COLO829 (cell line): ENCODE results near the gene UNC13C.

Experiments
- DNase-seq: peaks from one replicate; pipeline ENCODE4 v3.0.0; 2012; ENCODE audit warnings: low spot score

The UNC13C gene

DNA sequence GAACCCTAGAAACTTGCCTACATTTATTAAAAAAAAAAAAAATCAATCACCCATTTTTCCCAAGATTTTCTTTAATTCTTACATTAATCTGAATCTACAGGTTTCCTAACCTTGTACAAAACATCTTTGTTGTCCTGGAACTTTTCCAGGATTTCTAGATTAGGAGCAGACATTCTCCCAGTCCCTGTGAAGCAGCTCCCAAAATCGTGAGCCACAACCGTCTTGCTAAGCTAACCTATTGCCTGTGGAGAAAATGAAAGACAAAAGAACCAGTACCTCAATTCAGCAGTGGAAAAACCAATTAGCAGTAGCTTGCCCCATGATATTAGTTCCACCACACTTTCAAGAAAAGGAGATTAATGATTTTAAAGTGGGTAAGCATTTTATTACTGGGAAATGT lies 522.1 kb downstream of the UNC13C start:
- DNase-seq, result no peak

DNA sequence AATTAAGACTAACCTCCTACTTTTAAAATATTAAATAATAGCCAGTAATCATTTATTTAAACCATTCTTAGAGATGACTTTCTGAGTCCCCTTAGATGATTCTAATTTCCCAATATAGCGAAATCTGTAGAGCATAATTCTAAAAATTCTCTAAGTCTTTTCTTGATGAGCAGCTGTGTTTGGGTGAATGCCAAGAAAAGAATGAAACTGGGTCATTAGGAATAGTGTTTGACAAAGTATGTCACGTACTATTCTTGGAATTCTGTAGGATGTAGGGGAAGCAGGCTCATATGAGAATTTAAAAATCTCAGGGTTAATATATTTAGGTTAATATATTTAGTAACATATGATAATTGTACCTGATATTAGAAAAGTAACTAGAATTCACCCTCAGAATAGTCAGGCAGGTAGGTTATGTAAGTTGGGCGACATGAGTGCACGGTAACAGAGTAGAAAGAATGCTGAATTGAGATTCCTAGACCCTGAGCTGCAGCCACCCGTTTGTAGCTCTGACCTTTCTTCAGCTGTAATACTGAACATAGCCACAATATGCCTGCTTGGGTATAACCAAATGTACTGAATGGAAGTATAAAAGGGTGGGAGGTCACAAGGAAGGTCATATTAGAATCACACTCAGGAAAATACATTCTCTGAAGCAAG lies 524.3 kb downstream of the UNC13C start:
- DNase-seq, result no peak

DNA sequence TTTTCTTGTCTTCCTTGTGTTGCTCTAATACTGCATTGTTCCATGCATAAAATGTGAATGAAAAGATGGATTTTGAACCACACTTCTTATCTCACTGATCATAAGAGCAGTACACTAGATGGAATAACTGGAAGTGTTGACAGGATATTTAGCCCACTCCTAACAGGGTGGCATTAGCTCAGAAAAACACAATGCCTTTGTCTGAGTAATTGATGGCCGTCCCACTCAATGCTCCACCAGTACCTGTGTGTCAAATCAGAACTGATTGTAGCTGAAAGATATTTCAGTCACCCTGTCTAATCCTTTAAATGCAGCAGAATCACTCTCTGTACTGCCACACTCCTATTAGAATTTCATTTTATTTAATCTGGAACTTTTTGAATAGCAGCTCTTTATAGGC lies 526.5 kb downstream of the UNC13C start:
- DNase-seq, result no peak

DNA sequence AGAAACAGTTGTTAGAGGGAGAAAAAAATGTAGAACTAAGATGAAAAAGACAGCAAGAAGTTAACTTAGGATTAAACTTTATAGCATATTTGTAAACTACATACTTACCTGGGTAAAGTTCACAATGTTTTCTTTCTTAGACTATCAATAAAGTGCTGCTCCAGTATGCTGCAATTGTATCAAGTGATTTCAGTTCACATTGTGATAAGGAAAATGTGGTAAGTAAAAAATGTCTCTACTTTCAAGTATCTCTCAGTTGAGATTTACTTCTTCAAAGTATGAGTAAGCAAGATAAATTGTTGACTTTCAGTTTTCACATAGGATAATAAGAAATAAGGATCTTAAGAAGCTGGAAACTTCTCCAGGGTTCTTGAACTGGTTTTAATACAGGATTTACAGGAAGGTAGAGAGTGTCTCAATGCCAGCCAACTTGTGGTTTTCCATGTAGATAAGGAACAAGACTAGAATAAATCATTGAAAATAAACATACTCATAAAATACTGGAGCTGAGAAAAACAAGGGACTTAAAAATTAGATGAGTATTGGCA lies 528.8 kb downstream of the UNC13C start:
- DNase-seq, result no peak

DNA sequence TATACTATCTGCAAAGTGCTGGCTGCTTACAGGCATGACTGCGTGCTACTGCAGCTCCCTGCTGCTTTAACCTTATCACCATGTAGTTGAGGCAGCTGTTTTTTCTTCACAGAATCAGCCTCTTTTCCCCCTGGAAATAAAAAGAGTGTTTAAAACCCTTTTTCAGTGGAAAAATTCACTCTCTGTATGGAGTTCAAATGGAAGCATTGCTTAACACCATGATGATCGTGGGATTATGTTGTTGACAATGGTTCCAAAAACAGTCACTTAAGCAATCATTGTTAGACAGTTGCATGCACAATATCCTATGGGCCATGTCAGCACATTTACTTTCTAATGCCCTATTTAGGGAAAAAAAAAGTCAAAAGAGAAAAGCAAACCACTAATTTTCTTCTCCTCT lies 536.4 kb downstream of the UNC13C start:
- no peak for DNase-seq

DNA sequence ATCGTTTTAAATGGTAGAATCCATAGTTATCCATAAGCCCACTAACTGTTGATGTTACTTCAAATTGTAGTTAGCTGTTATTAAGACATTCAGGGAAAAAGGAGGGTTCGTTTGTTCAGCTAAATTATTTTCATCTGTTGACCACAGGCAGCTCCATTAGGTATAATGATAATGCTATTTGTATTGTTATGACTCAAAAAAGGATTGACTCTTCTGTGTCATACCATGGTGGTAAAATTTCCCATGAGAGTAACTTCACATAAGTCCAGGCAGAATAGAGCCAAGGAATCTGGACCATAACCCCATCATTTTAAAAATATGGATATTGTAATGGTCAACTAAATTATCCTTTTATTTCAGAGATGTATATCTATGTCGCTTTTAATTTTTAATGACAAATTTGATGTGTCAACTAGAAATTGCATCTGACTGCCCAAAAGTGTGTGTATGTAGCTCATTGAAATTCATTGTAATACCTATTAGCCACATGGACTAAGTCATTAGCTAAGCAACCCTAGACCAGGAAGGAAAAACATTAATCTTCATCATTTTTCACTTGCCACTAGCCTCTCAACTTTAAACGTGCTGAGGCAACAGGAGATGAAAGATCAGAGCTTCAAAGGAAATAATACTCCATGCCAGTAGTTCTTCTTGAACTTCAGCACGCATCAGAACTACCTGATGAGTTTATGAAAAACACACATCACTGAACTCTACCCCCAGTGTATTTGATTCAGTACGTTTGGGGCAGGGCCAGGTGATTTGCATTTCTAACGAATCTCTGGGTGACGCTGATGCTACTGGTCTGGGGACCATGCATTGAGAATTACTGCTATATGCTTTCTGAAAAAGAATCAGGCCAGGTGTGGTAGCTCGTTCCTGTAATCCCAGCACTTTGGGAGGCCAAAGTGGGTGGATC lies 537.7 kb downstream of the UNC13C start:
- DNase-seq, result no peak

DNA sequence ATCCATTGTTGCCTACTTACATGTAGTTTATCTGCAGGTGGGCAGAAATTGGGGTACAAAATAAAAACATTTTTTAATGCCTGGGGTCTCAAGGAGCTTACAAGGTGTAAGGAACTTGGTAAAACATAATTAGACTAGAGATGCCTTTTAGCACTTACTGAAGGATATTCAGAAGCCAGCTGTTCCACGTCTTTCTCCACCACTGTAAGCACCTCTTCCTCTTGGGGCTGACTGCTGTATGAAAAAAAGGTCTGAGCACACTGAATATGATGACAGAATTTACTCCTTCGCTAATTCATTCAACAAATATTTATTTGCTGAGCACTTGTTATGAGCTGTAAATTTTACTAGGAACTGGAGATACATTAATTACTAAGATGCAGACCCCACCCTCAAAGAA lies 539.1 kb downstream of the UNC13C start:
- no peak for DNase-seq

DNA sequence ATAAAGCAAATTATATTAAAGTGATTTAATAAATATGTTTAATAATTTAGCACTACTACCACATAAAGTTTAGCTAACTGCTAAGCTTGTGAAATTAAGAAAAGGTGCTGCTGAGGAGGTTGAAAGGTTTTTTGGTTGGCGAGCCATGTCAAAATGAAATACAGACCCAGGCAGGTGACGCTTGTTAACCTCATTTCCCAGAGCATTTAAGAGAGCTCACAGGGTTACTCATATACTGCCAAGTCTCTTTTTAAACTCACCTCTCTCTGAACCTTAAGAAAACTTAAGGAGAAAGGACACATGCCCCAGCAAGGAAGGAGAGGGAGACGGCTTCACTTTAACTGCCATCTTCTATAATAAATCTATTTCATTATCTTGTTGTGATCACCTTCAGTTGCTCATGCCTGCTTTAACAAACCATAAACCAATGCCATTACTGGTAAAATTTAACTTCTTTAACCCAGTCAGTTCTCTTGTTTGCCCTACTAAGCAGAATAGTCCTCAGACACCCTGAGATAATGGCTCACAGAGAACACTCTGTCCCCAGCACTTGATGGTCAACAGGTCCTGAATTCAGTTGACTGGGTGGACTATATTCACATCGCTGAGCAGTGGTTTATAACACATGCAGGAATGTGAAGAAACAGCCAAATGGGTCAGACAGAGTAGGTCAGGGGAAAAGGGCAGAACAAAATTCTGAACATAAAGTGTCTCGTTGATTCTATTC lies 540.1 kb downstream of the UNC13C start:
- no peak for DNase-seq

DNA sequence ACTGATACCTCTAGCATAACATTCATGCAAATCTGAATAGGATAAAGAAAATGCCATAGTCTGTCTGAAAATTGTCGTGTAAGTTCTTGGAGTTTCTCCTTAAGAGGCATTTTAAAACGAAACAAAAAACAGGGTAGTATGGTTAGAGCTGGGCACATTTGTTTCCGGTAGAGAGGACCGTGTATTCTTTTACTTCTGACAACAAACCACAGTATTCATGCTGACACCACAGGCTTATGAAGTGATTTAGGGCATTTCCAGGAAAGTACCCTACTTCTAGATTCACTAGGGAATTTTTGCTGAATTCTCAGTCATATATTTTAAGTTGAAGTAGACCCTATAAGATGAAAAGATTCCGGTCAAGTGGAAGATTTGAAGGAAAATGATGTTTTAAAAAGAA lies 541.3 kb downstream of the UNC13C start:
- no peak for DNase-seq

DNA sequence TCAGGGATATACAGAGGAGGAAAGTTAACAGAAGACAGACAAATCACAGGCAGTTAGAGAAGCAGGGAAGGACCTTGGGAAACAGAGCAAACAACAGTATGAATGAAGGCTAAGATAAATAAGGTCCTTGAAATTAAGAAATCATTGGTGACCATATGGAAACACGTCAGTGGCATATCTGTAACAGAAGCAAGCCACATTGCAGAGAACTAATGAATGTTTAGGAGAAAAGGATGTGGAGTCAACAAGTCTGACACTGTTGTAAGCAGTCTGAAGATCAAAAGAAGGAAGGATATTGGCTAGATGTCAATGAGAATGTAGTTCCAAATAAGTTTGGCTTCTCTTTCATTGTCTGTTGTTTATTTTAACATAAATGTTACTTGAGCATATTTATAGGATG lies 542.4 kb downstream of the UNC13C start:
- no peak for DNase-seq

DNA sequence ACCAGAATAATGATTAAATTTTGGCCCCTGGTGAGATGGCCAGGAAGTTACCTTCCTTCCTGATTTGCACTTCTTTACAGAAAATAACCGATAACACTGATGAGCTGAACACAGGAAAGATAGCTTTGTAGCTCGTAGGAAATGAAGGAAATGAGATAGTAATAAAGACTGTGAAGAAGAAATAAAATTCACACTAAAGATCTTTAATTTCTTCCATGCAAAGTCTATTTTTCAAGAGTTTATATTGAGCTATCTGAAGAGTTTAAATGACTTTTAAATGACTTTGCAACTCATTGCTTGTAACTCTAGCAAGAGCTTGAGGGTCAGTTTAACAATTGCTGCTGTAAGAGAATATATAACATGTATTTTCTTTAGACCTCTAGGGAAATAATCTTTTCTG lies 543.0 kb downstream of the UNC13C start:
- DNase-seq, result no peak

DNA sequence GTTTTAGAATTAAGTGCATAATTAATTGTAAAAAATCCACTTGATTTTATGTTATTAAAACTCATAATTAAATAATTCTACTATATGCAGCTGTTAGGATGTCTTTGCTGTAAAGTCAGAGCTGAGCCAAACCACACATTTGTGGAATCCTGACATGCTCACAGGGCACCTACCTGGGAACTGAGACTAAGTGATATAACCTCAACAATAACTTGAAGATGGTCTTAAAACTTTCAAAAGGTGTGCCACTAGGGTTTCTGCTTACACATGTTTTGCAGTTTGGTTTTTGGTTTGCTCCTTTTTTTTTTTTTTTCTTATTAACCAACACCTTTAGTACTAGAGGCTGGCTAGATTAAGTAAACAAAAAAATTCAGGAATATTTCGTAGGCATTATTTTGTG lies 549.8 kb downstream of the UNC13C start:
- no peak for DNase-seq

DNA sequence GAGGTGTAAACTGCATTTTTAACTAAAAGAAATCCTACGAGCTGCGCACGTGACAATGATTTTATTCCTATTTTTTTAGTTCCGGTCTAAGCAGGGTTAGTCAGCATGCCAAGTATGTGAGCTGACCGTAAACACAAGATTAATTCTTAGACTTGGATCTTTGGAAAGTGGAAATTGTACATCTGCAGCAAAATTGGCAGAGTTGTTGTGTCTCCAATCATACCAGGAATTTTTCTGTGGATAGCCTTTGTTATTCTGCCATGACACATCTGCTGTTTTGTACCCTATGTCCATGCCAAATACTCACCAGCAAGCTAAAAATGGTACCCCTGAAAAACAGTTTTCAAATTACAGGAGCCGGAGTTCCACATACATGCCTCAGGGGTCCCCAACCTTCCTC lies 562.5 kb downstream of the UNC13C start:
- peak; percentile 1 for DNase-seq

DNA sequence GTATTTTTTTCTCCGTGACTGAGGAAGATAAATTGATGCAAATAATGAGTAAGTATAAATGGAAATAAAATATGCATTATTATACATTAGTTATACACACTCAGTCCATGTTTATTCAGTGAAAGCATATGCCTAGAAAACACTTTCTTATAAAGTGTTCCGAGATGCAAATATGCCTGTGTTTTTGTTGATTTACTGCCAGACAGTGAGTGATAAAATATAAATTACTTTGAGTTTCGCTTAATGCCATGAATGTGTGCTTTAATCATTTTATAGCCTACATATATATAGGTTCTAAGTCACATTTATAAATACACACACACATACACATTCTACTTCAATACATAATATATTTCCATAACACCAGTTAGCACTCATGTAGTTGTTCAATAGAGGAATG lies 569.2 kb downstream of the UNC13C start:
- DNase-seq, result no peak

DNA sequence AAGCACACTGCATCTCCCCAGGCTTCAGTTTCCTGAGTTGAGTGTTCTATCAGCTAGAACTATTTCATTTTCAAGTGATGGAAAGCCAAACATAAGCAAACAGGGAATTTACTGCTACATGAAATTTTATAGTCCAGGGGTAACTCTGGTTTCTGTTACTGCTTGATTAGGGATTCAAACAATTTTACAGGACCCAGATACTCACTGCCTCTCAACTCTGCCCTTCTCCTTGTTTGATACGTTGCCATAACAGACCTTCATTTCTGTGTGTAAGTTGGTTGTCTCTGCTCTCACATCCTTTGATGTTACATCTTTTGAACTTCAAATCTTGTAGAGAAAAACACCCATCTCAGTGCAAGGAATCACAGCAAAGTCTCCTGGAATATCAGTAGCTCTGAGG lies 572.7 kb downstream of the UNC13C start:
- DNase-seq, result no peak

DNA sequence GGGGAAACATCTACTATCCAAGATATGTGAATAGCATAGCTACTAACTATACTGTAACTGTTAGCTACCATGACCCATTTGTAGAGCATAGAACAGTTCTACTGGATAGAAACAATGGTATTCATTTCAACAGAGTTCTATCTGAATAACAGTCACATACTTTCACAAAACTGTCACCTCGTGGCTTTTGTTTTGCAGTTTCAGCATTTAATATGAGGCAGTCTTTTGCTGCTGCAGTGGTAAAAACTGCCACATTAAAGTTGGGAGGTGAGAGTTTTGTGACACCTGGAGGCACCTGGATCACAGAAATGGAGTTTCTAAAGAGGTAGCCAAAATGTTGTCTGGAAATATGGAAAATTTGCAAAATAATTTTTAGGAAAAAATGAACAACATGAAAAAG lies 578.0 kb downstream of the UNC13C start:
- DNase-seq, result no peak

DNA sequence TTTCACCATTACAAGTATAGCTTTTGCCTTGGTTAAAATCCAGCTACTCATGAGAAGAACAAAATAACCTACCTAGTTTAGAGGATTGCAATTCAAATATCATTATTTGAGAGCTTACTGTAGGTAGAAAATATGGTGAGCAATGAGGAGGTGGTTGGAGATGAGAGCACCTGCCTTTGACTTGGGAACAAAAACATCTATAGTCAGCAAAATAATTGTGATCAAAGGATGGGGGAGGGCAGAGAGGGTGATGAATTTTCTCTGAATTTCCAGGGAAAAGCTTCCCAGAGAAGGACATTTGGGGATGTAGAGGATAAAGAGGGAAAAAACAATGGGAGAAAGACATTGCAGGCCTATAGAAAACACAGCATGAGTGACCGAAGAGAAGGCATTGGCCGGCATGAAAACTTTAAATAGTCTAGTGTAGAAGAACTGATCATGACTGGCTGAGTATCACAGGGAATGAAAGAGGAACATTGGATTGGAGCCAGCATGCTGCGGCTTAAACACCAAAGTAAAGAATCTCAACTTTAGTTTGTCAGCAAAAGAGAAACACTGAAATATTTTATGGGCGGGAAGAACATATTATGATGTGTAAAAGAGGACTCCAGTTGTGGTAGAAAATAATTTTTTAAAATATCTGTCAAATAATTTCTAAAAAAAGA lies 581.3 kb downstream of the UNC13C start:
- no peak for DNase-seq

DNA sequence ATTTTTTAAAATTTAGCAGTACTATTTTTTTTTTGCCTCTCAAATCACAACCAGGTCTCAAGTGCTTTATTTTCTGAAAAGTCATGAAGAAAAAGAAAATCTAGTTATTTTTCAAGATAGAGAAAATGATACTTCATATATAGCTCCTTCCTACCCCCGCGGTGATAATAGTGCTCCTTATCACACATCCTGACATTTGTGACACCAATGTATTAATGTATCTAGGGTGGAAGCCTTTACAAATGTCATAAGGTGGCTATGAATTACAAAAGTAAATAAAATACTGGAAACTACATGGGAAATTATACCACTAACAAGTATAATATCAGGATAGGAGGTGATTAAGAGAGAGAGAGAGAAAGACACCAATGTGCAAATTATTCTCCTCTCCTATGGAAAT lies 582.2 kb downstream of the UNC13C start:
- no peak for DNase-seq

DNA sequence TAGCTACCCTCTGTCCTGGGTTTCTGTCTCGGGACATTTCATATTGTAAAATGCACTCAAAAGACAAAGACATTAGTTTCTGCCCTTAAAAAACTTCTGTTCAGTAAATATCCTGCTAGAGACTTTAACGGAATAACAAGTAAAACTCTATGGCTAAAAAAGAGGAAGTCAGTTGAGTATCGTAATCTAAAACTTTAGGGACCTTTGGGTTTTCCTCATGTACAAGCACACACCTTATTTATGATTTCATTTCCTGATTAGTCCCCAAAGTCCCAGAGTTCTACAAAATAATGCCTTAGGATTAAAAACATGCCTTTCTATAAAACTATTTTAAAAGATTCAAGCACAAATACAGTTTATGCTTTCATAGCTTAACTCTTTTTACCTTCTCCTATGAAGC lies 585.9 kb downstream of the UNC13C start:
- no peak for DNase-seq

DNA sequence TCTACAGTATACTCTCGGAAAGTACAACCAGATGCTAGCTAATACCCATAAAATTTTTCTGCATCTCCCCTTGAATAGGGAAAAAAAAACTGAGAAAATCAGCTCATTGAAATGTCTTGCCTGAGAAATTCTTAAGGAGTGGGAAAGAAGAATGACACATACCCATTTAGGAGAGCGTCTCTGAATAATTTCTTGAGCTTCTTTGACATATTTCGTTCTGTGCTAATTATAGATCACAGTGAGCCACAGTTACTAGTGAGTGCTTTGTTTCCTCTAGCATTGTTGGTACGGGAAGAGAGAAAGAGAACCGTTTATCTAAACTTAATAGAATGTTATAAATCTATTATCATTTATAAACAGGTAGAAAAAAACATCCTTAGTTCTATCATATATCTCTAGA lies 588.4 kb downstream of the UNC13C start:
- no peak for DNase-seq

DNA sequence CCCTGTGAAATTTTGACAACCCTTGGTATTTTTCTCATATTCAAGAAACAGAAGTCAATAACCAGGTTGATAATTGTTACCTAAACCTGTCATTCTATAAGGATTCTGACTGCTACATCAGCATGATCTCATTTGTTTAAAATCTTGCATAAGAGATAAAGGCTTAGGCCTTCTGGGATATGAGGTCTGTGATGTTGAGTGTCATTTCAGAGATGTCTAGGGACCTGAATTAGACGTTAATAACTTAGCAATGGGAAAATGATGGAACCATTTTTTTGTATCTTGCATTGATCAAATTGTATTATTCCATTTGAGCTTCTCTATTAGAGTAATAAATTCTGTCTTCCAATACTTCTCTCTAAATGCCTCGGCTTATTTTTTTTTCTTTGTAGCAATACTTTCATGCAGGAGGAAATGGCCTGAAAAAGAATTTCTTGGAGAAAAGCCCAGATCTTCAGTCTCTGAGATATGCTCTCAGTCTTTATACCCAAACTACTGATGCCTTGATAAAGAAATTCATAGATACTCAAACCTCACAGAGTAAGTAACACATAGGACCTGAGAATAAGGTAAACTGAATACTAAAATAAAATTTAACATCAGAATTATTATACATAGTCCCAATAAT lies 589.3 kb downstream of the UNC13C start:
- DNase-seq, result no peak

DNA sequence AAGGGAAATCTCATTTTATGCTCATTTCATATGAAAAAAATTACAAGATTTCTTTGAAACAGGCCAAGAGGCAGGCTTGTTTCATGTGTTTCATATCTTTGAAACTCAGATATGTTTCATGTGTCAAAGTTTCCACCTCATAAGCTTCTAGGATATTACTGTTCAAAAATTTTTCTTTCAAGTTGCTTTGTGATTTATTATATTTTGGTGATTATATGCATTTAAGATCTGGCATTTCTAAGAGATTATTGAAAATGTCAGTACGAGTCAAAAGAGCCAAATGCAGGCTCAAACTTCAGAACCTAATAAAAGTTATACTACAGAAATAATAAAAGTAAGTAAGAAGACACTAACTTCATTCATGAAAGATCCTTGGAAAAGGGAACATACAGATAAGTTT lies 590.1 kb downstream of the UNC13C start:
- DNase-seq, result no peak
